K562 (cell line): ENCODE measurements around the gene PHACTR2. TPM values are rescaled to one million over a fixed set of nuclear protein-coding genes. Genes with fewer than 3 reads are reported as not detected.

Experiments used
- ATAC-seq: fragments of 200-7000 bp; cut with Tn5 transposase; 3 replicates; pipeline ENCODE4 v1.9.1; 2020; ENCODE audit warnings: moderate library complexity
- BruUV-seq: library from RNA; stranded (reverse); fragments of 400-500 nt; replicated peaks from 2 replicates; lab custom pipeline; 2021; lab: Mats Ljungman, UMichigan
- CTCF ChIA-PET: fragments of 300-600 bp; formaldehyde crosslinking; extraction: SDS; loops from one replicate; lab custom pipeline; 2021; ENCODE audit warnings: low intra/inter-chr PET ratio; lab: Yijun Ruan, JAX
- POLR2A ChIA-PET: fragments of 300-600, 350-650 bp; sonication (Branson Sonifier 250); formaldehyde crosslinking; extraction: SDS; loops from one replicate; lab custom pipeline; 2021; ENCODE audit warnings: antibody characterized with exemption, inconsistent platforms; lab: Yijun Ruan, JAX
- DNase-seq, 4 experiments: peaks; one replicate each; pipeline versions ENCODE4 v3.0.0 to v3.0.0-alpha.2; 2011 to 2018; ENCODE audit warnings: low spot score in 3 of 4, mixed read lengths in 3 of 4; ENCODE audit errors: extremely low read depth in 1 of 4
- FAIRE-seq: peaks from 2 replicates; lab custom pipeline; 2011; peaks lifted over from hg19 to GRCh38; lab: Jason Lieb, UNC
- H2AFZ ChIP-seq: 2 replicates; pipeline ENCODE4 v1.6.0; 2011; ENCODE audit warnings: low read depth, low read length, control low read depth, inconsistent platforms
- H3K27ac ChIP-seq: fragments of 200-600 bp; 3 replicates; pipeline ENCODE4 v1.8.0; 2011; ENCODE audit warnings: low read depth, mild to moderate bottlenecking, control low read depth, inconsistent platforms, low read length, moderate library complexity, mixed read lengths; ENCODE audit errors: extremely low read depth
- H3K27me3 ChIP-seq, 2 experiments: fragments of 300-600 bp in 1 of 2; 2 replicates in 1 of 2; 3 replicates in 1 of 2; pipeline versions ENCODE4 v1.6.0 to v1.8.0; 2011; ENCODE audit warnings: inconsistent platforms in 2 of 2, low read length in 2 of 2, mild to moderate bottlenecking in 1 of 2, mixed read lengths in 1 of 2, moderate library complexity in 1 of 2; ENCODE audit not compliant: control insufficient read depth in 2 of 2, insufficient read depth in 2 of 2
- H3K36me3 ChIP-seq: fragments of 300-600 bp; 3 replicates; pipeline ENCODE4 v1.8.0; 2011; ENCODE audit warnings: mild to moderate bottlenecking, low read length, inconsistent platforms; ENCODE audit not compliant: control insufficient read depth, insufficient read depth
- H3K4me1 ChIP-seq, 2 experiments: fragments of 200-600 bp in 1 of 2; replicated peaks in 1 of 2; 2 replicates in 1 of 2; 3 replicates in 1 of 2; pipeline versions ENCODE4 v1.5.1 to v1.8.0; 2011; ENCODE audit warnings: inconsistent platforms in 2 of 2, low read length in 2 of 2, mild to moderate bottlenecking in 1 of 2, mixed read lengths in 1 of 2, moderate library complexity in 1 of 2; ENCODE audit not compliant: control insufficient read depth in 2 of 2, insufficient read depth in 2 of 2
- H3K4me2 ChIP-seq: 2 replicates; pipeline ENCODE4 v1.6.1; 2011; ENCODE audit warnings: low read length, control low read depth, inconsistent platforms, mixed read lengths; ENCODE audit not compliant: insufficient read depth
- H3K4me3 ChIP-seq: fragments of 200-600 bp; sonication (generic), shearing (Covaris generic); 2 replicates; pipeline ENCODE4 v1.5.1; 2016; ENCODE audit warnings: control low read depth, inconsistent platforms
- H3K79me2 ChIP-seq: fragments of 200-600 bp; 3 replicates; pipeline ENCODE4 v1.8.0; 2011; ENCODE audit warnings: low read length, inconsistent platforms; ENCODE audit not compliant: control insufficient read depth, insufficient read depth
- H3K9ac ChIP-seq, 2 experiments: 2 replicates each; pipeline versions ENCODE4 v1.6.0 to v1.6.1; 2011; ENCODE audit warnings: low read depth in 2 of 2, low read length in 2 of 2, control low read depth in 1 of 2, inconsistent platforms in 1 of 2, mild to moderate bottlenecking in 1 of 2, mixed read lengths in 1 of 2; ENCODE audit not compliant: insufficient read depth in 1 of 2
- H3K9me1 ChIP-seq: one replicate; pipeline ENCODE4 v1.6.0; 2011; ENCODE audit warnings: inconsistent platforms, mild to moderate bottlenecking, low read length, moderate library complexity; ENCODE audit not compliant: control insufficient read depth, insufficient read depth
- H3K9me3 ChIP-seq: replicated peaks from 2 replicates; pipeline ENCODE4 v1.5.1; 2011; ENCODE audit warnings: low read depth, low read length, inconsistent platforms; ENCODE audit not compliant: control insufficient read depth, insufficient read depth
- H4K20me1 ChIP-seq: replicated peaks from 2 replicates; pipeline ENCODE4 v1.6.1; 2011; ENCODE audit warnings: low read length, inconsistent platforms, mixed read lengths; ENCODE audit not compliant: control insufficient read depth, insufficient read depth
- ELF4 ChIP-seq: fragments of 450-650 bp; formaldehyde crosslinking; IDR thresholded peaks from 2 replicates; pipeline ENCODE4 v1.4.0; 2022; ENCODE audit warnings: missing genetic modification characterization
- ETV1 ChIP-seq: fragments of 450-650 bp; conservative IDR thresholded peaks from 2 replicates; pipeline ENCODE4 v1.6.1; 2016; ENCODE audit warnings: missing genetic modification characterization, control low read depth, low read depth, missing compliant biosample characterization
- ETV5 ChIP-seq: sonication (generic); formaldehyde crosslinking; IDR thresholded peaks from 2 replicates; pipeline ENCODE4 v1.4.0; 2020; ENCODE audit warnings: low read depth, mild to moderate bottlenecking, missing genetic modification reagents
- EWSR1 ChIP-seq: fragments of 450-650 bp; IDR thresholded peaks from 2 replicates; pipeline ENCODE4 v1.6.1; 2018; ENCODE audit warnings: borderline replicate concordance, mild to moderate bottlenecking, low read depth, moderate library complexity; ENCODE audit not compliant: partially characterized antibody
- GTF2F1 ChIP-seq: IDR thresholded peaks from 2 replicates; pipeline ENCODE4 v1.6.1; 2011; ENCODE audit warnings: low read depth, low read length, improper control_type of control experiment
- HDAC2 ChIP-seq: fragments of 450-650 bp; IDR thresholded peaks from 2 replicates; pipeline ENCODE4 v1.6.1; 2016; ENCODE audit warnings: mild to moderate bottlenecking
- HMG20B ChIP-seq: fragments of 250-450 bp; sonication (Bioruptor Pico); IDR thresholded peaks from 2 replicates; pipeline ENCODE4 v1.5.0; 2021; ENCODE audit warnings: mild to moderate bottlenecking
- MXI1 ChIP-seq: IDR thresholded peaks from 2 replicates; pipeline ENCODE4 v1.6.1; 2011; ENCODE audit warnings: low read depth, mild to moderate bottlenecking, improper control_type of control experiment, low read length
- RBM15 ChIP-seq: fragments of 200-400 bp; formaldehyde crosslinking; IDR thresholded peaks from 2 replicates; pipeline ENCODE4 v1.6.1; 2018; ENCODE audit warnings: mild to moderate bottlenecking, low read length, moderate library complexity; ENCODE audit not compliant: insufficient read depth
- SAP30 ChIP-seq: fragments of 200-600 bp; sonication (generic); IDR thresholded peaks from 2 replicates; pipeline ENCODE4 v1.6.1; 2012; ENCODE audit warnings: borderline replicate concordance, low read depth, mild to moderate bottlenecking, moderate library complexity, low read length, control low read depth, inconsistent platforms; ENCODE audit not compliant: insufficient read depth, poor library complexity, severe bottlenecking
- SPI1 ChIP-seq: IDR thresholded peaks from 2 replicates; pipeline ENCODE4 v1.6.1; 2011; ENCODE audit warnings: low read depth, low read length, control low read depth, borderline replicate concordance
- TCFL5 ChIP-seq: fragments of 250-450 bp; sonication (Bioruptor Pico); conservative IDR thresholded peaks from 2 replicates; pipeline ENCODE4 v1.6.1; 2021; ENCODE audit warnings: mild to moderate bottlenecking, moderate library complexity, matching md5 sums
- ZNF121 ChIP-seq: sonication (generic); formaldehyde crosslinking; conservative IDR thresholded peaks from 2 replicates; pipeline ENCODE4 v1.8.0; 2022; ENCODE audit warnings: missing genetic modification reagents
- ZNF766 ChIP-seq: fragments of 200-800 bp; sonication (Bioruptor generic); conservative IDR thresholded peaks from 2 replicates; pipeline ENCODE4 v1.6.1; 2016; ENCODE audit warnings: missing genetic modification characterization, missing compliant biosample characterization
- WGBS: fragments of 100-300 bp; shearing (Covaris generic); methylation state at CpG from one replicate; pipeline ENCODE4 v1.1.6; 2016; ENCODE audit warnings: low coverage, mixed read lengths; ENCODE audit not compliant: insufficient coverage; ENCODE audit errors: missing lambda C conversion rate; 5-methylcytosine and 5-hydroxymethylcytosine counted together
- in situ Hi-C: fragments of 300-500 bp; cut with MboI; formaldehyde crosslinking; loops from 4 replicates; pipeline ENCODE4 v1.15.0; 2018; ENCODE audit warnings: inconsistent platforms, mixed read lengths
- intact Hi-C: fragments of 100-400 bp; cut with micrococcal nuclease; formaldehyde crosslinking; loops from 2 replicates; pipeline ENCODE4 v1.14.2; 2022
- polyA plus RNA-seq, 8 experiments: library from polyadenylated mRNA; depleted of rRNA in 4 of 8; stranded (reverse) in 5 of 8; unstranded in 3 of 8; fragments of >200 nt; fragmentation: Nextera tagmentation in 2 of 8; fragmentation: Illumina TruSeq in 1 of 8; extraction: Ambion mirVana in 2 of 8; extraction: Trizol in 1 of 8; gene quantifications; 2 replicates each; pipeline versions ENCODE4 v1.2.1 to v1.2.3, GENCODE V29; 2011 to 2014; ENCODE audit warnings: inconsistent platforms in 1 of 8, missing spikeins in 1 of 8
- total RNA-seq, 7 experiments: library from RNA; depleted of rRNA in 6 of 7; stranded (reverse); fragments of >200 nt in 6 of 7; fragmentation: Illumina TruSeq in 2 of 7; extraction: Trizol in 2 of 7; gene quantifications; 2 replicates each; pipeline versions ENCODE4 v1.2.1 to v1.2.3, GENCODE V29; 2011 to 2021; ENCODE audit warnings: low replicate concordance in 1 of 7
- TF ChIP-seq, protein P1 (sequence below): fragments of 250-450 bp; sonication (Bioruptor Pico); IDR thresholded peaks from 2 replicates; pipeline ENCODE4 v1.8.0; 2021; ENCODE audit warnings: moderate library complexity, mild to moderate bottlenecking, inconsistent platforms
- TF ChIP-seq, protein P2 (sequence below): sonication (generic); formaldehyde crosslinking; IDR thresholded peaks from 2 replicates; pipeline ENCODE4 v1.8.0; 2022; ENCODE audit warnings: mild to moderate bottlenecking, low read depth, missing genetic modification reagents
- TF ChIP-seq, protein P3 (sequence below), 2 experiments: fragments of 450-650 bp; conservative IDR thresholded peaks; 2 replicates each; pipeline ENCODE4 v1.6.1; 2017; ENCODE audit warnings: mild to moderate bottlenecking in 2 of 2, moderate library complexity in 2 of 2

PHACTR2 gene
- total and polyA plus RNA-seq, 9 of the 15 experiments (the other 6 are each of a cell fraction or from before 2014, with no cell fraction given): 5.3 to 52.5 (median 22.9) TPM

DNA sequence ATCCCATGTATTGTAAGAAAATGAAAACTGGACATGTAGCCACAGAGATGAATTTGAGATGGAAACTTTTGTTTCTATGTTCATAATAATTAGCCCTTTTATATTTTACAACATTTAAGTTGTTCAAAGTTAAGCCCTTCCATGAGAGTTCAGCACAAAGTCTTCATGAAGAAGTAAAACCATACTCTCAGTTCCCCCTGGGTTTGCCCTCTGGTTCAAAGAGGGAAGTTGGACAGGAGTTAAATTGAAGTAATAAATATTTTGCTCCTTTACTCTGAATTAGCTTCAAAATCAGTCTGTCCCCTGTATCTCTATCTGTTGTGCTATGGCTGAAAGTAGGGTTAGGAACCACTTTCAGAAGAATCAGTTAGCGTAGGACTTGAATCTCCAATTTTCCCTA is 31.1 kb downstream of the PHACTR2 start:
- H3K9me1 ChIP-seq: no peaks in the 10 kb centered on the region
- H3K9ac ChIP-seq: no peak overlapping the region
- no peak for TF ChIP-seq GTF2F1
- TF ChIP-seq TCFL5 (CRISPR knock-in tag): no peak
- TF ChIP-seq, protein P1, sequence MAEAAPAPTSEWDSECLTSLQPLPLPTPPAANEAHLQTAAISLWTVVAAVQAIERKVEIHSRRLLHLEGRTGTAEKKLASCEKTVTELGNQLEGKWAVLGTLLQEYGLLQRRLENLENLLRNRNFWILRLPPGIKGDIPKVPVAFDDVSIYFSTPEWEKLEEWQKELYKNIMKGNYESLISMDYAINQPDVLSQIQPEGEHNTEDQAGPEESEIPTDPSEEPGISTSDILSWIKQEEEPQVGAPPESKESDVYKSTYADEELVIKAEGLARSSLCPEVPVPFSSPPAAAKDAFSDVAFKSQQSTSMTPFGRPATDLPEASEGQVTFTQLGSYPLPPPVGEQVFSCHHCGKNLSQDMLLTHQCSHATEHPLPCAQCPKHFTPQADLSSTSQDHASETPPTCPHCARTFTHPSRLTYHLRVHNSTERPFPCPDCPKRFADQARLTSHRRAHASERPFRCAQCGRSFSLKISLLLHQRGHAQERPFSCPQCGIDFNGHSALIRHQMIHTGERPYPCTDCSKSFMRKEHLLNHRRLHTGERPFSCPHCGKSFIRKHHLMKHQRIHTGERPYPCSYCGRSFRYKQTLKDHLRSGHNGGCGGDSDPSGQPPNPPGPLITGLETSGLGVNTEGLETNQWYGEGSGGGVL (CRISPR knock-in tag): no peak
- no peak for TF ChIP-seq ELF4 (CRISPR knock-in tag)
- TF ChIP-seq, protein P2, sequence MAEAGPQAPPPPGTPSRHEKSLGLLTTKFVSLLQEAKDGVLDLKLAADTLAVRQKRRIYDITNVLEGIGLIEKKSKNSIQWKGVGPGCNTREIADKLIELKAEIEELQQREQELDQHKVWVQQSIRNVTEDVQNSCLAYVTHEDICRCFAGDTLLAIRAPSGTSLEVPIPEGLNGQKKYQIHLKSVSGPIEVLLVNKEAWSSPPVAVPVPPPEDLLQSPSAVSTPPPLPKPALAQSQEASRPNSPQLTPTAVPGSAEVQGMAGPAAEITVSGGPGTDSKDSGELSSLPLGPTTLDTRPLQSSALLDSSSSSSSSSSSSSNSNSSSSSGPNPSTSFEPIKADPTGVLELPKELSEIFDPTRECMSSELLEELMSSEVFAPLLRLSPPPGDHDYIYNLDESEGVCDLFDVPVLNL: no peak
- TF ChIP-seq HDAC2: no peak
- TF ChIP-seq SPI1: no peak
- TF ChIP-seq EWSR1: no peak
- no peak for TF ChIP-seq ZNF121
- TF ChIP-seq HMG20B (CRISPR knock-in tag): no peak
- no peak for TF ChIP-seq SAP30
- no peak for TF ChIP-seq ETV5 (CRISPR knock-in tag)
- no peak for TF ChIP-seq ETV1 (tag)
- no peak for TF ChIP-seq ZNF766 (CRISPR knock-in tag)
- TF ChIP-seq MXI1: no peak
- TF ChIP-seq, protein P3, sequence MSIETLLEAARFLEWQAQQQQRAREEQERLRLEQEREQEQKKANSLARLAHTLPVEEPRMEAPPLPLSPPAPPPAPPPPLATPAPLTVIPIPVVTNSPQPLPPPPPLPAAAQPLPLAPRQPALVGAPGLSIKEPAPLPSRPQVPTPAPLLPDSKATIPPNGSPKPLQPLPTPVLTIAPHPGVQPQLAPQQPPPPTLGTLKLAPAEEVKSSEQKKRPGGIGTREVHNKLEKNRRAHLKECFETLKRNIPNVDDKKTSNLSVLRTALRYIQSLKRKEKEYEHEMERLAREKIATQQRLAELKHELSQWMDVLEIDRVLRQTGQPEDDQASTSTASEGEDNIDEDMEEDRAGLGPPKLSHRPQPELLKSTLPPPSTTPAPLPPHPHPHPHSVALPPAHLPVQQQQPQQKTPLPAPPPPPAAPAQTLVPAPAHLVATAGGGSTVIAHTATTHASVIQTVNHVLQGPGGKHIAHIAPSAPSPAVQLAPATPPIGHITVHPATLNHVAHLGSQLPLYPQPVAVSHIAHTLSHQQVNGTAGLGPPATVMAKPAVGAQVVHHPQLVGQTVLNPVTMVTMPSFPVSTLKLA (conservative IDR thresholded peaks at IDR 0.05): no peak
- TF ChIP-seq RBM15: no peak
- intact Hi-C loops (no loop called here), in situ Hi-C loops (no loop called here)
- no peaks in the 10 kb centered on the region for H3K27me3 ChIP-seq
- POLR2A ChIA-PET: no interaction called here
- no peak overlapping the region for H3K27ac ChIP-seq
- H2AFZ ChIP-seq: no peak overlapping the region
- BruUV-seq: no TSS peak
- H3K4me3 ChIP-seq: no peak overlapping the region
- no peak for DNase-seq
- no peak for FAIRE-seq
- H3K4me2 ChIP-seq: no peak overlapping the region
- no peaks in the 10 kb centered on the region for H3K79me2 ChIP-seq
- H4K20me1 ChIP-seq: no peaks in the 10 kb centered on the region
- WGBS: 100% methylated on average over 1 of the region's 1 CpG
- CTCF ChIA-PET: no interaction called here
- H3K36me3 ChIP-seq: 0 out of 3 replicates have a peak, but pooled peaks cover 3% of the 10 kb centered on the region
- no peak for ATAC-seq
- H3K4me1 ChIP-seq: no peaks in the 10 kb centered on the region
- no peaks in the 10 kb centered on the region for H3K9me3 ChIP-seq
